Progenitor cell of endocrine pancreas (in vitro differentiated cells): Measurements from ENCODE around the gene UBASH3B. TPM values are rescaled to one million over a fixed set of nuclear protein-coding genes. Genes with fewer than 3 reads are reported as not detected.

ENCODE experiments used
- DNase-seq: peaks from one replicate; pipeline ENCODE4 v3.0.0; 2021; ENCODE audit warnings: low spot score; ENCODE audit not compliant: unreplicated experiment
- H3K27ac Mint-ChIP-seq: 2 replicates; pipeline ENCODE4 v1.8.0; 2021; ENCODE audit warnings: mild to moderate bottlenecking, moderate library complexity, mixed read lengths
- H3K27me3 Mint-ChIP-seq: 2 replicates; pipeline ENCODE4 v1.8.0; 2021; ENCODE audit warnings: mixed read lengths
- H3K36me3 Mint-ChIP-seq: 2 replicates; pipeline ENCODE4 v1.8.0; 2022; ENCODE audit warnings: mixed read lengths; ENCODE audit not compliant: insufficient read depth
- H3K4me1 Mint-ChIP-seq: 2 replicates; pipeline ENCODE4 v1.8.0; 2021; ENCODE audit warnings: low read depth, mixed read lengths
- H3K4me3 Mint-ChIP-seq: 2 replicates; pipeline ENCODE4 v1.8.0; 2021; ENCODE audit warnings: low read depth, mild to moderate bottlenecking, moderate library complexity, mixed read lengths
- H3K9me3 Mint-ChIP-seq: 2 replicates; pipeline ENCODE4 v1.8.0; 2021; ENCODE audit warnings: low read depth, mixed read lengths
- total RNA-seq: library from RNA; stranded (reverse); gene quantifications from 2 replicates; pipeline ENCODE4 v1.2.1, GENCODE V29; 2021
- TF ChIP-seq, protein P1 (sequence below): fragments of 200-600 bp; sonication (generic); IDR thresholded peaks from one replicate; pipeline ENCODE4 v1.5.0; 2021; ENCODE audit warnings: antibody characterized with exemption, mild to moderate bottlenecking; ENCODE audit not compliant: unreplicated experiment

Gene UBASH3B
- total RNA-seq, 1 donor from 2014 or later, result 2.4 TPM

DNA sequence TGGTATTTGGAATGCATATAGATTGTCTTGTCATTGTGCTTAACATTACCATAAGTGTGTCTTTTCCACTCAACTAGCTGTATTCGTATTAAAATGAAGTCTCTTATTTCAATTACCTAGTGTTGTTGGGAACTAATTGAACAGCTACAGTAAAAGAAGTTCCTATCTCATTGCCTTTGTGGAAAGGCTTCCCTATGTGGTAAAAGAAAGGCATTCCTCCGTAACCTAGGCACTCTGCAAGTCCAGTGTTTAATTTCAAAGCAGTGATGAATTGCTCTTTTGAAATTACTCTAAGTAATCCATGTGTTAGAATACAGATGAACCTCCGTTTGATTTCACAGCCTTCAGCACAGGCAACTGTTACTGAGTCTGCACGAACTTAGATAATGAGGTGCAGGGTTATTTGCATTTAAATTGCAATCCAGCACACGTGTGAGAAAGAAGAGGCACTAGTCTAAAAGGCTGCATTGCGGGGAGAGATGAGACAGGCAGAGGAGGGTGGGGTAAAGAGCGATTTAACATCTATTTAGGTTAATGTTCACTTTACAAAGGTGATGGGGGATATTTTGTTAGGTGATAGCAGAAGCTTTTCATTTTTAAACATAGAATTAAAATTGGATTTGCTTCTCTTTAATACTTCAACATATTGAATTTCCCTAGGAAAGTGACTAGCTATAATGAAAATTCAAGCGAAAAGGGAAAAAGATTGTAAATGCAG, 157.8 kb downstream of the UBASH3B start:
- H3K4me3 Mint-ChIP-seq, result no peak overlapping the region
- H3K36me3 Mint-ChIP-seq, result no peaks in the 10 kb centered on the region
- TF ChIP-seq, protein P1, sequence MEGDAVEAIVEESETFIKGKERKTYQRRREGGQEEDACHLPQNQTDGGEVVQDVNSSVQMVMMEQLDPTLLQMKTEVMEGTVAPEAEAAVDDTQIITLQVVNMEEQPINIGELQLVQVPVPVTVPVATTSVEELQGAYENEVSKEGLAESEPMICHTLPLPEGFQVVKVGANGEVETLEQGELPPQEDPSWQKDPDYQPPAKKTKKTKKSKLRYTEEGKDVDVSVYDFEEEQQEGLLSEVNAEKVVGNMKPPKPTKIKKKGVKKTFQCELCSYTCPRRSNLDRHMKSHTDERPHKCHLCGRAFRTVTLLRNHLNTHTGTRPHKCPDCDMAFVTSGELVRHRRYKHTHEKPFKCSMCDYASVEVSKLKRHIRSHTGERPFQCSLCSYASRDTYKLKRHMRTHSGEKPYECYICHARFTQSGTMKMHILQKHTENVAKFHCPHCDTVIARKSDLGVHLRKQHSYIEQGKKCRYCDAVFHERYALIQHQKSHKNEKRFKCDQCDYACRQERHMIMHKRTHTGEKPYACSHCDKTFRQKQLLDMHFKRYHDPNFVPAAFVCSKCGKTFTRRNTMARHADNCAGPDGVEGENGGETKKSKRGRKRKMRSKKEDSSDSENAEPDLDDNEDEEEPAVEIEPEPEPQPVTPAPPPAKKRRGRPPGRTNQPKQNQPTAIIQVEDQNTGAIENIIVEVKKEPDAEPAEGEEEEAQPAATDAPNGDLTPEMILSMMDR, result no peak
- DNase-seq, result no peak
- H3K27ac Mint-ChIP-seq, result no peak overlapping the region
- peaks cover 12% of the 10 kb centered on the region for H3K27me3 Mint-ChIP-seq
- no peaks in the 10 kb centered on the region for H3K4me1 Mint-ChIP-seq
- H3K9me3 Mint-ChIP-seq, result no peaks in the 10 kb centered on the region

DNA sequence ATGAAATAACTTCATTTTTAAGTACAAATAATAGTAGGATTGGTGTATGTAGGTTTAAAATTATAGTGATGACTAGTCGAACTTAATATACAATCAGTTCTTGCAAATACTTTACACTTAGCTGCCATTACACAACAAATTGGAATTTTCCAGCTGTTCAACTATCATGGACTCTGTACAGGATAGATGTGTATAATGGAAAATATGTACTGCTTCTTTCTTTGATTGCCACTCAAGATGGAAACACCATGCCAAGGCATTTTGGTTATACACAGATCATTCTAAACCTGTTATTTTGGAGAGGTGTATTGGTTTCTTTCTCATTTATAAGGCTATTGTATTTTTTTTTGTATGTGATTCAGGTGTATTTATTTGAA, 158.4 kb downstream of the UBASH3B start:
- Mint-ChIP-seq H3K27ac (no peak overlapping the region), H3K4me3 (no peak overlapping the region), H3K4me1 (no peaks in the 10 kb centered on the region)

DNA sequence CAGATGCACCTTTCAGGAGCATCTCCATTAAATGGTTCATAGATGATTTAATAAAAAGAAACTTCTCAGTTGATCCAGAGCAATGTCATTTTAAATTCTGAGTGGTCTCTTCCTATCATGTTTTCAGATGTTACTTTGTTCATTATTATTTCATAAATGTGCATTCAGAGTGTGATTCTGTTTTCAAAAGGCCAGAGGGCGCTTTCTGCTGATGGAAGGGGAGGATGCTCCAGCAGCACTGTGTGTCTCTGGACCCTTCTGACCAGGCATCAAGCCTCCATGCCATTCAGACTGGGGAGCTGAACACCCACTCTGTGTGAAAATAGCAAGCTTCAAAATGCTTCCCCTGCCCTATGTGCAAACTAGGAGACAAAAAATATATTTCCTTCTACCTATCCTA, 158.9 kb downstream of the UBASH3B start:
- peaks cover 1% of the 10 kb centered on the region for H3K36me3 Mint-ChIP-seq
- H3K27ac Mint-ChIP-seq, result no peak overlapping the region
- TF ChIP-seq, protein P1, result peak; percentile 17
- no peak overlapping the region for H3K4me3 Mint-ChIP-seq
- no peak for DNase-seq
- H3K27me3 Mint-ChIP-seq, result peaks cover 12% of the 10 kb centered on the region
- no peaks in the 10 kb centered on the region for H3K4me1 Mint-ChIP-seq
- H3K9me3 Mint-ChIP-seq, result peaks cover 9% of the 10 kb centered on the region

More for the DNA sequence above, 158.4 kb downstream of the UBASH3B start:
- H3K9me3 Mint-ChIP-seq, result peaks cover 3% of the 10 kb centered on the region
- TF ChIP-seq, protein P1, result no peak
- no peak for DNase-seq
- no peaks in the 10 kb centered on the region for H3K36me3 Mint-ChIP-seq
- H3K27me3 Mint-ChIP-seq, result peaks cover 12% of the 10 kb centered on the region

DNA sequence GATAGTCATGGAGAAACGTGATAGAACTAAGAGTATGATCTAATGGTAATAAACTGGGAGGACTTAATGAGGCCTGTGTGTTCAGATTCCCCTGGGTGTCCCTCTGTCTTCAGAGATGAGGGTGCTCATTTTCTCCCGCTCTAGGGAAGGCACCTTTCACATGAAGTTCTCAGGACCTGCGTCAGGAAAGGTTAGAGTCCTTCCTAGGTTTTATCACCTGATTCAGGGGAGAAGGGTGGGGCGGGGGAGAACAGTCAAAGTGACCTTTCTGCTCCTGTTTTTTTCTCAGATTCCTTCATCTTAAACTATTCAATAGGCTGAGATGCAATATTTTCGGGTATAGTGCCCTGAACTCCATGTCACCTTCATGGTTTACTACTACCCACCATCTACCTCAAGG, 160.4 kb downstream of the UBASH3B start:
- Mint-ChIP-seq H3K4me1 (no peaks in the 10 kb centered on the region), H3K27me3 (peaks cover 12% of the 10 kb centered on the region), H3K36me3 (peaks cover 2% of the 10 kb centered on the region), H3K9me3 (peaks cover 19% of the 10 kb centered on the region), H3K4me3 (no peak overlapping the region), H3K27ac (no peak overlapping the region)
- TF ChIP-seq, protein P1, result no peak
- DNase-seq, result no peak

DNA sequence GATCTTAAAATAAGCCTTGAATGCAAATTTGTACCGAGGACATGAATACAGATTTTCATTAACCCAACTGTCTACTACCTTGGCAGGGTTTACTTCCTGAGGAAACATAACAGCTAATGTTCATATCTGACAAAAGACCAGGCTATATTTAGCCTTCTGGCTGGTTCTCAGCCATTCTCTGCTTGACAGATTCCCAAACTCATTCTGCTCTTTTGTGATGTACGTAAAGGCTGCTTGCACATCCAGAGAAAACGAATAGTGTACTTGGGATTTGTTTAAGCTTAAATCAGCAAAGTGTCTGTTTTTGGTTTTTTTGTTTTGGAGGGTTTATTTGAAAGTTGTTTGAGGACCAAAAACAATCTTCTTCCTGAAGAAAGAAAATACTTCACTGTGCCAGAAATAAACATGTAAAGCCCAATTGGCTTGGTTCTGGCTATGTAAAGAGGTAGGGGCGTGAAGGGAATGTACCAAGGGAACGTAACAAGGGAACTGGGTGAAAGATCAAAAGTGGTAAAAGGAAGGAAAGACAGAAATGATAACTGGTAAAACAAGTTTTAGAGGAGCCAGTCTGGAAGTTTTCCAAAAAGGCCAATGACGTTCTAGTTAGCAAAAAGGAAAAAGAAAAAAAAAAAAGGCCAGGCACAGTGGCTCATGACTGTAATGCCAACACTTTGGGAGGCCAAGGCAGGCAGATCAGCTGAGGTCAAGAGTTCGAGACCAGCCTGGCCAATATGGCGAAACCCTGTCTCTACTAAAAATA, 161.4 kb downstream of the UBASH3B start:
- Mint-ChIP-seq H3K4me3 (no peak overlapping the region), H3K9me3 (peaks cover 27% of the 10 kb centered on the region), H3K27ac (no peak overlapping the region), H3K27me3 (peaks cover 12% of the 10 kb centered on the region), H3K36me3 (peaks cover 2% of the 10 kb centered on the region), H3K4me1 (no peaks in the 10 kb centered on the region)
- no peak for DNase-seq
- TF ChIP-seq, protein P1, result no peak
